Hepatic stellate cell (primary cell): ENCODE data around the gene GBE1.

Experiments used
- DNase-seq: peaks from one replicate; pipeline ENCODE4 v3.0.0; 2011; ENCODE audit warnings: low spot score

The GBE1 gene

DNA sequence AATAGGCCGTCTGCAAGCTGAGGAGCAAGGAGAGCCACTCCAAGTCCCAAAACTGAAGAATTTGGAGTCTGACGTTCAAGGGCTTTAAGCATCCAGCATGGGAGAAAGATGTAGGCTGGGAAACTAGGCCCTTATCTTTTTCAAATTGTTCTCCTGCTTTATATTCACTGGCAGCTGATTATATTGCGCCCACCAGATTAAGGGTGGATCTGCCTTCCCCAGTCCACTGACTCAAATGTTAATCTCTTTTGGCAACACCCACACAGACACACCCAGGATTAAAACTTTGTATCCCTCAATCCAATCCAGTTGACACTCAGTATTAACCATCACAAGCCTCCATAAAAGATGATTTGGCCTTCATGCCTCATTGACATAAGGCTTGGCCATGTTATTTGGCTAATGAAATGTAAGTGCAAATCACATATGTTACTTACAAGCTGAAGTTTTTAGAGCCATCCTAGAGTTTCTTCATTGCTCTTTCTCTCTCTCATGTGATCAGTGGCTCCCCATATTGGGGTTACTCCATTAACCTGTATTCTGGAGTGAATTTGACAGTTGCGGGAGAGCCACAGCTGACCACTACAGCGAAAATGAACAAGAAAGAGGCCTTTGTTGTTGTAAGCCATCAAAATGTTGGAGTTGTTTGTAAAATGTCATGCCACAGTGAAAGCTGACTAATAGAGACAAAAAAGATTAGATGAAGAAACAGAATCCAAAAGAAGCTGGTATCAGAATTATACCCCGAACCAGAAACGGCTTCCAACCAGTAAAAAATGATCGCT lies 61.7 kb downstream of the GBE1 start:
- DNase-seq, result no peak

DNA sequence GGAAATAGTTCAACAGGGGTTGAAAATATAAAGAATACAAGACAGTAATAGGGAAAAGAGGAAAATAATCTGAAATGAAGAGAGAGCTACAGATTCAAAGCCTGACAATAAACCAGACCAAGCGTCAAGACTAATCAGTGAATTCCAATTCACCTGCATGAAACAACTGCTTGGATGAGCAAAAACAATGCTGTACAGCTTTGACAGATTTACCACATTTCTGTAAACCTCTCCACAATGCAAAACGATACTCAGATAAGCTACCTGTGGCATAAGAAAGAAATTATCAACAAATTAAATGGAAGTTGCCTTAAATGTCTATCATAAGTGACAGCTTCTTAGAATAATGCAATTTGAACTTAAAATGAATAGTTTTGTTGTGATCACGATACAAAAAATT lies 65.4 kb downstream of the GBE1 start:
- DNase-seq, result no peak

DNA sequence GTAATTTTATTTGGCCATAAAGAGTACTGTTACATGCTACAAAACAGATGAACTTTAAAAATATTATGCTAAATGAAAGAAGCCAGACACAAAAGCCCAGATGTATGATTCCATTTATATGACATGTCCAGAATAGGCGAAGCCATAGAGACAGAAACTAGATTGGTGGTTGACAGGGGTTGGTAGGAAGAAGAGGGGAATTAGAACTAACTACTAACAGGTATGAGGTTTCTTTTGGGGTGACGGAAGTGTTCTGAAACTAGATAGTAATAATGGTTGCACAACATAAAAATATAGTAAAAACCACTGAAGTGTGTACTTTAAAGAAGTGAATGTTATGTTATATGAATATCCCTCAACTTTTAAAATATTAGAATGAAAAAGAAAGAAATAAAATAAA lies 66.1 kb downstream of the GBE1 start:
- no peak for DNase-seq

DNA sequence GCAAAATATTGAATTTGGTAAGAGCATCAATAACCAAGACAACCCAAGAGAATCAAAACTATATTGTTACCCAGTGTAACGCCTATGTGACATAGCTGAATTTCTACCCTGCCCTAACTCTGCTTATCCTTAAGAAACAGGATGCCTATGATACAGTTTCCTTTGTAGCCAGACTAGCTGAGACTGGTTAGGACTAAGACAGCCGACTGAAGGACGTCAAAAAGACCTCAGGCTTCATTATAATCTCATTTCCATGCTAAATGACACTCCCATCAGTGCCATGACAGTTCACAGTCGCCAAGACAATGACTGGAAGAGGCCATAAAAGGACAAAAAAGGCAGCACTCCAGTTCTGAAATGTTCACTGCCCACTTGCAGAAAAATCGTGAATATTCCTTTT lies 66.8 kb downstream of the GBE1 start:
- DNase-seq, result no peak

DNA sequence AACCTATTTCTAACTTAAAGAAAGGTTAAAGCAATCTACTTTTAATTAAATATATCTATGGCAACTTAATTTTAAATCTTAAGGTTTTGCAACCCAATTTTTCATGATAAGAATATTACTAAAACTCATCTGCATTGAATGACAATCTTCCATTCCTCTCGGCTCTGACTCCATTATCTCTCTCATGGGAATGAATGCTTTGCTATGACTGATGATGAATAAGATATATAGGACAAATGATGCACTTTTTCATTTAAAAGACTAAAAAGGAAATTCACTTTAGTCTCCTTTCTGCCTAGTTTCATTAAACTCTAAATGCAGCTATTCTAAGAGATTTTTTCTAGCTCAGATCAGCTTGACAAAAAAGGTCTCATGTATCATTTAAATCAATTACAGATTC lies 68.7 kb downstream of the GBE1 start:
- peak; percentile 2 for DNase-seq

DNA sequence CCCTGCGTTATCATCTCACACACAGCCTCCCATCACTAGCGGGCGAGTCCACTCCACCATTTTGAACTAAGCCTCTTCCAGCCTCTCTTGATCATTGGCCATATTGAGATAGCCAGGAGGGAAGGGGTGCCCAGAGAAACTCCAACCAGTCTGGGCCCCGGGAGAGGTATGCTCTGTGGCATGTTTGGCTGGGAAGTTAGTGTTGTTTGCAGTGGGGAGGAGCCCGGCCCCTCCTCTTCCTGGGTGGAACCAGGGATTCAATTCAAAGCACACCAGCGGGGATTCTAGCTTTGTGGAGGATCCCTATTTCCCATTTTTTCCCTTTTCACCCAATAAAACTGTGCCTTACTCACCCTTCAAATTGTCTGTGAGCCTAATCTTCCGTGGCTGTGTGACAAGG lies 71.8 kb downstream of the GBE1 start:
- DNase-seq, result no peak

DNA sequence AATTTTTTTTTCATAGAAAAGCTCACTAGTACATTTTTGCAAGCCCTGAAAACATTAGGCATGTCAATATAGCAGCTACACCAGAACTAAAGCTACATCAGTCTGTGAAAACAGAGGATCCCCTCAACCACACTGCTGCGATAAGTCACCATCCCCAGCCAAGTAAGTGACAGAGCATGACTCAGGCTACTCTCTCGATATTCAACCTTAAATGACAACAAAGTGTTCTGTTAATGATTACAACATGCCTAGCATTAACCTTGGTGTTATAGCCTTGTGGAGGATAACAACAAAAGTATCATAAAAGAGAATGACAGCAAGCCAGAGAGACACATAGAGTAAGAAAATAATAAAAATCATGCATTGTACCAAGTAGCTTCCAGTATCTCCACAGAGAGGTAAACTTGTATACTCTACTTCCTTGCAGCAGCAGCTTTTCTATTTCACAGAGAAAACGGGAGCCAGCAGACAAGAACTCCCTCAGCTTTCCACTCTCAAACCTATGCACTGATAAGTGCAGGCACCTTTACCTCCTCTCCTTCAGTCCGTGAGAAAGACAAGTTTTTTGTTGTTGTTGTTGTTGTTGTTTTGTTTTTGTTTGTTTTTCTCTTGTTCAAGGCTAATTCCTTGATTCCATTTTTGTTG lies 76.6 kb downstream of the GBE1 start:
- DNase-seq, result peak; percentile 2

DNA sequence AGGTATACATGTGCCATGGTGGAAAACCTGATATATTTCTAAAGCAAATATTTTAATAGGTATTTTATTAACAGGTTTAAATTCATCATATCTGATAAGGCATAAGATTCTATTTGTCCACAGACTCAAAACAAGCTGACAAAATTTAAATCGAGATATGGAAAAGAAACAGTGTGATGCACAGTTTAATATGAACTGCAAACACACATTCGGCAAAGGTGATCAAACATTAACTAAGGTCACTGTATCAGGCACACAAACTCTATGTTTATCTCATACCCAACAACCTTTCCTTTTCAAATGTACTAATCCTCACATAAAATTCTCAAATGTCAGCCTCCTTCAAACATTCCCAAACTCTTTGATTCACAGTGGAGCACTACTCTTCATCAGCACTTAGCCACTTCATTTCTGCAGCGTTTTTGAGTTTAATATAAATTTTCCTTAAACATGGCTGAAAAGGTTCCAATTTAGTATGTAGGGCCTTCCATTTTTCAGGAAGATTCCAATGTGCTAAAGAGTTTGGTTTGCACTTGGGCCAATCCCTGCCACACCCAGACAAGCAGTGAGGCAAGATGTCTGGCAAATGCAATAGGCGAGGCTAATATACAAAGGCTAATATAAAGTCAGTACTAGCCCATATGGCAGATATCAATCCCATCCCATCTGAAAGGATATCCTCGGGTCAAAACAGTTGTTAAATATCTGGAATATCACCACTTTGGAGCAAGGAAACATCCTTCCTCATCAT lies 84.6 kb downstream of the GBE1 start:
- DNase-seq, result no peak

DNA sequence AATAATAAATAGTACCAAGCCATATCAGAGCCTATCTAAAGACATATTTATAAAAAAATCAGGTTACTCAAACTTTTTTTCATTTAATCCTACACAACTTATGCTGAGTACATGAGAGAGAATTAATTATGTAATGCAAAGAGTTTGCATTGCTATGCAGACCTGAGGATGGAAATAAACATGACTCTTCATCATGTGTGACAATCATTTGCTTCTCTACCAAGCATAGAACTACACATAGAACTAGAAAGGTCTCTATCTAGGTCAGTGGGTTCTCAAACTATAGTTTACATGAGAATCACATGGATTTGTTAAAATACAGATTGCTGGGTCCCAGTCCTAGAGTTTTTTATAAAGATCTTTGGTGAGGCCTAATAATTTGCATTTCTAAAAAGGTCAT lies 86.8 kb downstream of the GBE1 start:
- DNase-seq, result no peak

DNA sequence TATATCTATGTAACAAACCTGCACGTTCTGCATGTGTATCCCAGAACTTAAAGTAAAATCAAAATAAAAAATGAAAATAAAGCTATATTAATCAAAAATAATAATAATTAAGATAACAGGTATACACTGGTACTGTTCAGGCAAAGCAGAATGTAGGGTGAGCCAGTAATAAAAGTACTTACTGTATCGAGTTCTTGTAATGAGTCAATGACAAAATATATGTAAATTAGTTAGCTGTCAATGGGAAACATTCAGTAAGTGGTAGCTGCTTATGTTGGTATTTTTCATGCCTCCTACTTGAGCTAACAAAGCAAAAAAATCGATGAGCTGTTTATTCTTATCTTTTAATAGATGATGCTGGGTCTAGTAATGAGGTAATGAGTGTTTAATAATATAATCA lies 93.2 kb downstream of the GBE1 start:
- DNase-seq, result no peak

DNA sequence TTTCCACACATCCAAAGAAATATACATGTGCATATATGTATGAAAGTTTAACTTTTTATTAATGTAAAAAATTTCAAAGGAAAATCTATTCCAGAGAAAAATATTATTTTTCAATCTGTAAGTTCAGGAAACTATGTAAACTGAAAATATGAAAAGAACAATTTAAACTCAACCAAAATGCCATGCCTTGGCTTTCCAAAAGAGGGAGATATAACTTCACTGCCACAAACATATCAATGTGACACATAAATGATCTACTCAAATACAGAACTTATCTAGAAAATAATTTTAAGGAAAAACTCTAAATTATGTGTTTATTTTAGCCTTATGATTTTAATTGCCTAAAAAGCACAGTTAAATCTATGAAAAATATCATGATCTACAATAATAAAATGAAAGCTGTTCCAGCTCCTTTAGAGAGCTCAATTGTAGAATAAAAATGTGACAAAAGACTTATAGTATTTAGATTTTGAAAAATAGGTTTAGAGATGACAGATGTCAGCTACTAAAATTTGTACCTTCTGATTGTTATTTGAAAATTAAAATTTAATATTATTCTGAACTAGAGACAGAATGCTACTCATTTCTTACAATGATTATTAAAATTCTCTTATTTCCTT lies 94.8 kb downstream of the GBE1 start:
- peak; percentile 5 for DNase-seq

DNA sequence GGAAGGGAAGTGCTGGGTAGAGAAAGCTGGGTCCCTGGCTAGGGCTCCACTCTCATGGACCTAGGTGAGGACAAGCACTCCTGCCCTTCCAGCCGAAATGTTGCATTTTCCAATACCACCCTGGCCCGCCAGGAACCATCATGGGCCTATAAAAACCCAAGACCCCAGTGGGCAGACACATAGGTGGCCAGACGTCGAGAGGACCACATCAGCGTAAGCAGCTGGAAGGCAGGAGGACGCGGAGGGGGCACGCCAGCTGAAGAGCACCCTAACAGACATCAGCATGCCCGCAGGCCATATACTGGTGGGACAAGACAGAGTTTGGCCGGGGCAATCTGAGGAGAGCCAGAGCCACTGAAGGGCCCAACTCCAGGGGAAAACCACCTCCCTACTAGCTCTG lies 98.3 kb downstream of the GBE1 start:
- DNase-seq, result no peak

DNA sequence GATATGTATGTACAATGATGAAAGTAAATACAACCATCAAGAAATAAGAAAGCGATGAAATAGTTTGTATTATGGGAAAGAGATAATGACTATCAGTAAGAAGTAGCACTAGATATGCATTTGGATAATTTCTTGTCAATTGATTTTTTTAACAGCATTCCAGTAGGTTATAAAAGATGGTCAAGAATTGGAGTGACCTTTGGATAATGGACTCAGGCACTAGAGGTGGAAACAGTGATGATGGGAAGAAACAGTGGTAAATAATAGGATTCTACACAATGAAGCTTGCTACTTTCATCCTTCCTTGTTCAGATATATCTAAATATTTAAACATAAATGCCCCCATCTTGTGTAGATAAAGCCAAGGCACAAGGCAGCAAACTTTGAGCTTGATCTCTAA lies 101.4 kb downstream of the GBE1 start:
- DNase-seq, result no peak

DNA sequence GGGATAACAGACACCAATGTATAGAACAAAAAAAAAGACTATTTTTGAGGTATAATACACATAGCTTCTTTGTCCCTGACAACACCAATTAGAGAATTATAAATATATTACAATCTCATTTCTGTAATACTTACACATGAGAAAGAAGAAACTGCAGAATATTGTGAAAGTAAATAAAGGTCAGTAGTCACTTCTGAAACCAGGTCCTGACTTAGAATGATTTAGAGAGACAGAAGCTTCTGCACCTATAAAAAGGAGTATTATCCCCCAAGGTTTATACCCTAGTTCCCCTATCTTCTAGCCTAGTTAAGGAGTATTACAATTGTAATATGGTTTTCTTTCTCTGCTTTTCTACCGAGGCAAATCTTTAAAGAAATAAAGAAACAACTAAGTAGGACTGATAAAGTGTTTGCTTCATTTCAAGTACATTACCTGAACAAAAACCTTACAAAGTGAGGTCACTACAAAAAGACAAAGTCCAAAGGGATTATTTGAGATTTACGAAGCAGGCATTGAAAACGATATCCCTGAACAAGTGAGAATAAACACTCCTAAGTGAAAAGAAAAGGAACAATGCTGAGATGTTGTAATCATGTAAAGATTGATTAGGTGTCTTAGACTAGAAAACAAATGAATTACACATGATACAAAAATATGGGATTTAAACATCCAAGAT lies 103.0 kb downstream of the GBE1 start:
- DNase-seq, result no peak

DNA sequence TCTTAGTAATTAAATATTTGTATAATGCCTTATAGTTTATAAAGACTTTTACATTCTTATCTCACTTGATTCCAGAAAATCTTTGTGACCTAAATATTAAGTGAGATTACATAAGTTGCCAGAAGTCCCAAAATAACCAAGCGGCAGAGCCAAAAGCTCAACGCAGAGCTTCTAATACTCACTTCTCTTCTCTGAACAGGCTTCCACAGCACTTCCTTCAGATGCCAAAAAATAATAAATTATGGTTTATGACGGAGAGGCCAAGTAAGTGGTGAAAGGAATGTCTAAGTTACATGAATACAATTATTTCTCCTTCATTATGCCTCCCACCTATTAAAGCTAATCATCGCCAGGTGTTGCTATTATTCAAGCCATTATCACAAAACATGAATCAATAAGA lies 110.3 kb downstream of the GBE1 start:
- DNase-seq, result no peak

DNA sequence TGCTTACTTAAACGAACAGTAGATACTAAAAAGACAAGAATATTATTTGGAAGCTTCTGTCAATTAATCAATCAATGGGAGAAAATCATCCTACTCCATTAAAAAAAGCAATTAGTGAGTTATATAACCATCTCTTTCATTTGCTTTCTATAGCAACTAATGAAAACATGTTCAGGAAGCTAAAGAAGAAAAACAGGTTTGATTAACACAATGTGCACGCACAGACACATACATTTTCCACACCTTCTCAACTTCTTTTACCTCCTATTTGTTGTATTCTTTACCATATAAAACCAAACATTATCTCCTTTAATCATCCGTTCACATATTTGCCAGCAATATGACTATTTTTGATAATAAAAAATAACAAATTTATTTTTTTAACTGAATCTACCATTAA lies 111.3 kb downstream of the GBE1 start:
- DNase-seq, result no peak

DNA sequence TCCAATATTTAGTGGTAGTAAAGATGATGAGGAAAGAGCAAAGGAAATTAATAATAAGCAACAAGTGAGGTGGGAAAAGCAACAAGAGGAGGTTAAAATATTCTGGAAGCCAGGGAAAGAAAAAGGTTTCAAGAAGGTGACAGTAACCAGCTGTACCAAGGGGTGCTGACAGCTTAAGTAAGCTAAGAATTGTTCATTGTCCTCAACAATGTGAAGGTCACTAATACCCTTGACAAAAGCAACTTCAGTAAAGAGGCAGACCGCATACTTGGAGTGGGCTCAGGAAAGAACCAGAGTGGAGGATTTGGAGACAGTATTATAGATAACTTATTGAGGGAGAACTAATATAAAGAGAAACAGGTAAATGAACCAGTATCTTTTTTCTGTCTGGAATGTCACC lies 116.2 kb downstream of the GBE1 start:
- DNase-seq, result no peak

DNA sequence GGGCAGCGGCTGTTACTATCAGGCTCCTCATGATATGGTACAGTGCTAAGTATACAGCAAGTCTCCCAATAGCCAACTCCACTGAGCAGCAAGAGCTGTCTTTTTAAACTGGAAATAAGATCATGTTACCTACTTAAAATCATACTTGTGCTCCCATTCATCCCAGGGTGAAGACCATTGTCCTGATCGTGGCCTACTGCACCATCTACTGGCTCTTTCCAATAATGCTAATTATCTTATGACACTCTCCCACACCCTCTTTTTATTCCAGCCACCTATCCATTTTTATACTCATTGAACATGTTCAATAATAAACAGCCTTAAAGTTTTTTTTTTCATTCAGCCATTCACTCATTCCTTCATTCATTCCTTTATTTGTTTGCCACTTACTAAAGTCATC lies 117.7 kb downstream of the GBE1 start:
- DNase-seq, result no peak

DNA sequence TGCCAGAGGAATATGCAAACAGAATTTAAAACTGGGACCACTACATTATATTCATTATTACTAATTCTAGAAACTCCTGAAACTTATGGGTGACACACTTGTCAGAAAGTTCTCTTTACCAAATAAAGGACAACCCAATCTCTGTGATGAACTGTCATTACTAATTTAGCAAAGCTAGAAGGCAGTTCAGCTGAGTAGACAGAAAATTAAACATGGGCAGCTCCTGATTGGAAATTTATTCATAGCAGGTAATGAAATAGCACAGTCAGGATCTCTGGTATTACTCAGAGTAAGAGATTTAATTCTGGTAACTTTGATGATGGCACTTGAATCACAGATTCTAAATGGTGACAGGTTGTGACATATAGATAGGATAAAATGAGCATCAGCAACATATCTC lies 123.0 kb downstream of the GBE1 start:
- DNase-seq, result no peak

DNA sequence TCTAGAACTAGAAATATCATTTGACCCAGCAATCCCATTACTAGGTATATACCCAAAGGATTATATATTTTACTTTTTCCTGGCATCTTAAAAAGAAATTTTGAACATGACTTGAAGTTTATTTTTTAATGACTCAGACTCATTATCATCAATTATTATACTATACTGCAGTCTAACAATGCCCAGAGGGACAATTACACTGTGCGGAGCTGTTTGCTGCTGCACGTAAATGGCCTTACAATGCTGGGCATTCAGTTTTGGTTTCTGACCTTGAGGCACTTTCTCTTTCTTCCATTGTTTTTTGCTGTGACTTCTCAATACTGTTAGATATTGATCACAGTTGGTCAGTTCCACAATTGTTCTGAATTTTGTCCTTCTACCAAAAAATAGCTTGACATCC lies 128.8 kb downstream of the GBE1 start:
- DNase-seq, result no peak

DNA sequence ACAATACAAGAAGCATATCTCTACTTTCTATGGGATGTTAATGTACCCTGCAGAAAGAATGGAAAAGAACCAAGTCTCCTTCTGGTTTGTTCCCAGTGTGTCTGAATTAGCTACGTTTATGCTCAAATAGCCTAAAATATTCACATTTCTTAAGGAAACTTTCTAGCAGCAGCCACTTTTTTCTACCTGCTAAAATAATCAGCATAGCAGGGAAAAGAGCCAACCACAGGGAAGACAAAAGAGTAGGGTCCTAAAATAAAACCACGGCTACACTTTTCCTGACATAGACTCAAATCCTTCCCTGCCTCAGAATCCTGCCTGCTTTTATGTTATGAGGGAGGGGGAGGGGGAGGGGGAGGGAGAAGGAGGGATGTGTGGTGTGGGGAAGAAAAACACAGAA lies 136.7 kb downstream of the GBE1 start:
- DNase-seq, result no peak

DNA sequence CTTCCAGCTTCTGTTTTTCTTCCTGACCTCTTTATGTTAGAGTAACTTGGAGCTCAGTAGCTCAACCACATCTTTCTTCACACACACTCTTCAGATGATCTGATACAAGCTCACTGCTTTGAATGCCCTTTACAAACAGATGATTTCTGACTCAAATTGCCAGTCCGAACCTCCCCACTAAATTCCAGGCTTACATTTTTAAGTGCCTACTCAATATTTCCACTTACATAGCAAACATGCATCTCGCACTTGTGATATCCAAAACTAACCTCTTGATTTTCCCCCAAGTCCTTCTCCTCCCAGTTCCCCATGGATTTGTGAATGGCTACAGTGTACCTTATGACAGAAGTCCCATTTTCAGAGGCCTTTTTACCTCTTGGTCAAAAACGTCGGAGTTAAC lies 139.1 kb downstream of the GBE1 start:
- DNase-seq, result no peak
